ENCODE results near the gene CDK8. TPM values are rescaled to one million over a fixed set of nuclear protein-coding genes. Genes with fewer than 3 reads are reported as not detected.

The CDK8 gene
- total and polyA plus RNA-seq, 9 of the 15 experiments (the other 6 are each of a cell fraction or from before 2014, with no cell fraction given) = 11.3 to 33.7 (median 20.3) TPM

GRCh38 chr13:26376430-26376829 lies 122.5 kb downstream of the CDK8 start (continued):
- no peak for TF ChIP-seq RREB1 (CRISPR knock-in tag; IDR thresholded peaks at IDR 0.05)
- no peak for TF ChIP-seq EP400 (IDR thresholded peaks at IDR 0.05)
- TF ChIP-seq ZNF444 (CRISPR knock-in tag; IDR thresholded peaks at IDR 0.05) = no peak
- no peak for TF ChIP-seq ZNF232 (CRISPR knock-in tag; IDR thresholded peaks at IDR 0.05)

GRCh38 chr13:26377038-26377437 lies 123.1 kb downstream of the CDK8 start:
- FAIRE-seq (peak; percentile 6), ATAC-seq (peak; percentile 81), DNase-seq (ENCODE audit: extremely low read depth in 1 of 4, low spot score in 3 of 4) (peak; percentile 6 to 20 (median 14))
- Histone ChIP-seq H2AFZ (ENCODE audit: low read depth, low read length) (no peak overlapping the region), H3K27ac (ENCODE audit: extremely low read depth, low read depth, low read length) (no peak overlapping the region), H4K20me1 (replicated peaks; ENCODE audit: control insufficient read depth, insufficient read depth, low read length) (no peaks in the 10 kb centered on the region), H3K36me3 (ENCODE audit: control insufficient read depth, insufficient read depth, low read length) (no peaks in the 10 kb centered on the region), H3K4me3 (no peak overlapping the region), H3K9me1 (ENCODE audit: control insufficient read depth, insufficient read depth, low read length) (no peaks in the 10 kb centered on the region), H3K27me3 (ENCODE audit: control insufficient read depth in 2 of 2, insufficient read depth in 2 of 2, low read length in 2 of 2) (no peaks in the 10 kb centered on the region), H3K4me2 (ENCODE audit: insufficient read depth, low read length) (no peak overlapping the region), H3K79me2 (ENCODE audit: control insufficient read depth, insufficient read depth, low read length) (no peaks in the 10 kb centered on the region), H3K4me1 (replicated peaks in 1 of 2; ENCODE audit: control insufficient read depth in 2 of 2, insufficient read depth in 2 of 2, low read length in 2 of 2) (no peaks in the 10 kb centered on the region), H3K9ac (ENCODE audit: insufficient read depth in 1 of 2, low read depth in 2 of 2, low read length in 2 of 2) (no peak overlapping the region), H3K9me3 (replicated peaks; ENCODE audit: control insufficient read depth, insufficient read depth, low read depth, low read length) (no peaks in the 10 kb centered on the region)
- in situ Hi-C loops (cut with MboI) = no loop called here
- intact Hi-C loops (cut with micrococcal nuclease) = no loop called here
- POLR2A ChIA-PET = interaction anchor here (1.0 to 1.1 kb wide), 2 partner anchors 8 to 155 kb away, joined by 3 read pairs; partner anchors contain the start of gene RNF6
- CTCF ChIA-PET (ENCODE audit: low intra/inter-chr PET ratio) = no interaction called here
- BruUV-seq (replicated peaks) = no TSS peak
- TF ChIP-seq RAD21 (CRISPR knock-in tag; conservative IDR thresholded peaks at IDR 0.05 in 1 of 2, IDR thresholded peaks at IDR 0.05 in 1 of 2) (0 out of 4 replicates have a peak, but pooled peaks of 1 of the 2 experiments have one; percentile 12), TCF7L2 (IDR thresholded peaks at IDR 0.05; ENCODE audit: low read depth, low read length) (no peak), ZNF395 (CRISPR knock-in tag; IDR thresholded peaks at IDR 0.05) (no peak), CTCF (IDR thresholded peaks at IDR 0.05 in 2 of 3, conservative IDR thresholded peaks at IDR 0.05 in 1 of 3; ENCODE audit: insufficient read depth in 2 of 3, low read depth in 1 of 3, low read length in 3 of 3) (peak; percentile 37 to 43 (median 40)), CTCFL (IDR thresholded peaks at IDR 0.05; ENCODE audit: borderline replicate concordance, insufficient read depth, low read depth, low read length, poor library complexity, severe bottlenecking) (peak; percentile 11)

Measured in K562 (cell line).